ENCODE measurements around the gene SPINT3.

SPINT3 gene

GRCh38 chr20:45515147-45515913 is at the start of gene SPINT3:
Gene SPINT3 (minus strand): TSS chr20:45515622. CDS start chr20:45515608, 14 bp downstream.
- no peak for DNase-seq

GRCh38 chr20:45564760-45565276 is 49.4 kb upstream of the SPINT3 start:
- no peak for DNase-seq

GRCh38 chr20:45555198-45555597 is 39.8 kb upstream of the SPINT3 start:
- DNase-seq, result no peak

GRCh38 chr20:45552456-45552855 is 37.0 kb upstream of the SPINT3 start:
- no peak for DNase-seq

- no peak for DNase-seq
Observed at GRCh38 chr20:45550765-45551164, 35.3 kb upstream of the SPINT3 start.

- no peak for DNase-seq
Observed at GRCh38 chr20:45548410-45548809, 33.0 kb upstream of the SPINT3 start.

GRCh38 chr20:45547206-45547770 is 31.9 kb upstream of the SPINT3 start, which contains the start of gene EPPIN:
Gene EPPIN (minus strand): TSS chr20:45547401. CDS start chr20:45547357, 44 bp downstream.
- DNase-seq, result no peak

GRCh38 chr20:45545754-45546453 is 30.5 kb upstream of the SPINT3 start:
- DNase-seq, result peak; percentile 3 to 21

- no peak for DNase-seq
Observed at GRCh38 chr20:45545351-45545750, 29.9 kb upstream of the SPINT3 start.

GRCh38 chr20:45539382-45539781 is 24.0 kb upstream of the SPINT3 start, which contains the start of gene WFDC6:
Gene WFDC6 (minus strand): TSS chr20:45539482. CDS start chr20:45539407, 75 bp downstream.
- DNase-seq, result no peak

GRCh38 chr20:45538209-45538799 is 22.9 kb upstream of the SPINT3 start:
- DNase-seq, result peak in 1 of 2 donors; percentile 10

GRCh38 chr20:45527294-45527693 is 11.9 kb upstream of the SPINT3 start:
- DNase-seq, result no peak

- peak; percentile 21 to 59 for DNase-seq
Observed at GRCh38 chr20:45523821-45524220, 8.4 kb upstream of the SPINT3 start.

- DNase-seq, result no peak
Observed at GRCh38 chr20:45518282-45518681, 2.9 kb upstream of the SPINT3 start.

GRCh38 chr20:45510242-45510862 is 5.1 kb downstream of the SPINT3 start:
- peak; percentile 83 to 86 for DNase-seq

GRCh38 chr20:45509091-45509490 is 6.3 kb downstream of the SPINT3 start:
- DNase-seq, result no peak

GRCh38 chr20:45508068-45508886 is 7.1 kb downstream of the SPINT3 start:
- no peak for DNase-seq

- peak; percentile 52 to 76 for DNase-seq
Observed at GRCh38 chr20:45507011-45507820, 8.2 kb downstream of the SPINT3 start.

- DNase-seq, result no peak
Observed at GRCh38 chr20:45506398-45506797, 9.0 kb downstream of the SPINT3 start.

GRCh38 chr20:45503403-45503802 is 12.0 kb downstream of the SPINT3 start:
- peak; percentile 49 to 68 for DNase-seq

GRCh38 chr20:45502561-45502960 is 12.9 kb downstream of the SPINT3 start:
- DNase-seq, result no peak
